Thymus (tissue), 11 donors: Measurements from ENCODE around the gene PRKG1. TPM values are rescaled to one million over a fixed set of nuclear protein-coding genes. Genes with fewer than 3 reads are reported as not detected.

Source experiments
- DNase-seq, 9 donors: peaks; one replicate each; pipeline ENCODE4 v3.0.0-alpha.2; 2013; ENCODE audit warnings: low spot score in 9 of 9, low read depth in 6 of 9, missing footprints in 1 of 9
- H3K27ac ChIP-seq, 2 donors: one replicate each; pipeline ENCODE4 v1.5.1; 2013; ENCODE audit warnings: control low read depth in 1 of 2, low read depth in 1 of 2, low read length in 1 of 2, mild to moderate bottlenecking in 1 of 2, moderate library complexity in 1 of 2
- H3K27me3 ChIP-seq, 2 donors: one replicate each; pipeline ENCODE4 v1.5.1; 2013; ENCODE audit warnings: low read length in 1 of 2; ENCODE audit not compliant: control insufficient read depth in 2 of 2, insufficient read depth in 1 of 2
- H3K36me3 ChIP-seq, 2 donors: one replicate each; pipeline ENCODE4 v1.5.1; 2013; ENCODE audit warnings: low read length in 1 of 2, mild to moderate bottlenecking in 1 of 2, moderate library complexity in 1 of 2; ENCODE audit not compliant: control insufficient read depth in 2 of 2, insufficient read depth in 2 of 2
- H3K4me1 ChIP-seq, 2 donors: one replicate each; pipeline ENCODE4 v1.5.1; 2013; ENCODE audit warnings: low read length in 2 of 2; ENCODE audit not compliant: control insufficient read depth in 2 of 2, insufficient read depth in 2 of 2
- H3K4me3 ChIP-seq, 2 donors: one replicate each; pipeline ENCODE4 v1.5.1; 2013; ENCODE audit warnings: low read length in 2 of 2, control low read depth in 1 of 2, mild to moderate bottlenecking in 1 of 2
- H3K9me3 ChIP-seq, 2 donors: one replicate each; pipeline ENCODE4 v1.5.1; 2013; ENCODE audit warnings: low read length in 1 of 2, mild to moderate bottlenecking in 1 of 2; ENCODE audit not compliant: control insufficient read depth in 2 of 2, insufficient read depth in 1 of 2
- WGBS: extraction: QIAGEN DNeasy Blood & Tissue Kit; methylation state at CpG from one replicate; pipeline ENCODE4 v1.1.7; 2013; 5-methylcytosine and 5-hydroxymethylcytosine counted together
- polyA plus RNA-seq: library from polyadenylated mRNA; stranded (reverse); fragments of 200-250 nt; gene quantifications from one replicate; pipeline ENCODE4 v1.2.3, GENCODE V29; 2013
- total RNA-seq: library from RNA; stranded (reverse); fragments of 120-200 nt; gene quantifications from one replicate; pipeline ENCODE4 v1.2.4, GENCODE V29; 2013
- donor health status: healthy.

Gene PRKG1
- total and polyA plus RNA-seq, 2 donors: 2.5 to 7.4 TPM

- no peaks in the 10 kb centered on the region for H3K4me1 ChIP-seq
- no peaks in the 10 kb centered on the region for H3K9me3 ChIP-seq
- H3K27me3 ChIP-seq: peaks cover 6 to 9% of the 10 kb centered on the region in 2 donors
- no peak overlapping the region for H3K27ac ChIP-seq
- WGBS: 45% methylated on average over 5 of the region's 5 CpGs
- no peak for DNase-seq
- no peak overlapping the region for H3K4me3 ChIP-seq
- no peaks in the 10 kb centered on the region for H3K36me3 ChIP-seq
These were observed 6.2 kb downstream of the PRKG1 start for GRCh38 chr10:51080311-51081006.

- H3K4me3 ChIP-seq: no peak overlapping the region
- no peaks in the 10 kb centered on the region for H3K4me1 ChIP-seq
- H3K9me3 ChIP-seq: no peaks in the 10 kb centered on the region
- no peak for DNase-seq
- no peaks in the 10 kb centered on the region for H3K36me3 ChIP-seq
- no peaks in the 10 kb centered on the region for H3K27me3 ChIP-seq
- no peak overlapping the region for H3K27ac ChIP-seq
These were observed 8.6 kb downstream of the PRKG1 start for GRCh38 chr10:51082857-51083256.

GRCh38 chr10:51083356-51083853 is 9.1 kb downstream of the PRKG1 start:
- WGBS: 75% methylated on average over 6 of the region's 6 CpGs
- Histone ChIP-seq H3K27me3 (no peaks in the 10 kb centered on the region), H3K9me3 (no peaks in the 10 kb centered on the region), H3K4me1 (no peaks in the 10 kb centered on the region), H3K27ac (peak overlapping the region in 1 of 2 donors; percentile 32), H3K4me3 (no peak overlapping the region), H3K36me3 (no peaks in the 10 kb centered on the region)
- DNase-seq: no peak

GRCh38 chr10:51085204-51085603 is 10.9 kb downstream of the PRKG1 start:
- H3K4me3 ChIP-seq: no peak overlapping the region
- no peaks in the 10 kb centered on the region for H3K9me3 ChIP-seq
- no peak for DNase-seq
- H3K4me1 ChIP-seq: no peaks in the 10 kb centered on the region
- no peaks in the 10 kb centered on the region for H3K27me3 ChIP-seq
- no peak overlapping the region for H3K27ac ChIP-seq
- WGBS: 94% methylated on average over 5 of the region's 5 CpGs
- no peaks in the 10 kb centered on the region for H3K36me3 ChIP-seq

GRCh38 chr10:51086710-51087109 is 12.4 kb downstream of the PRKG1 start:
- no peaks in the 10 kb centered on the region for H3K4me1 ChIP-seq
- no peak overlapping the region for H3K4me3 ChIP-seq
- H3K27ac ChIP-seq: no peak overlapping the region
- H3K36me3 ChIP-seq: no peaks in the 10 kb centered on the region
- H3K9me3 ChIP-seq: no peaks in the 10 kb centered on the region
- 90% methylated on average over 4 of the region's 4 CpGs for WGBS
- no peak for DNase-seq
- H3K27me3 ChIP-seq: no peaks in the 10 kb centered on the region

GRCh38 chr10:51087114-51087513 is 12.8 kb downstream of the PRKG1 start:
- Histone ChIP-seq H3K9me3 (no peaks in the 10 kb centered on the region), H3K27ac (no peak overlapping the region), H3K27me3 (no peaks in the 10 kb centered on the region), H3K4me3 (no peak overlapping the region), H3K36me3 (no peaks in the 10 kb centered on the region), H3K4me1 (no peaks in the 10 kb centered on the region)
- DNase-seq: no peak

- H3K27ac ChIP-seq: no peak overlapping the region
- no peaks in the 10 kb centered on the region for H3K36me3 ChIP-seq
- no peaks in the 10 kb centered on the region for H3K4me1 ChIP-seq
- no peak overlapping the region for H3K4me3 ChIP-seq
- no peaks in the 10 kb centered on the region for H3K9me3 ChIP-seq
- DNase-seq: no peak
- H3K27me3 ChIP-seq: no peaks in the 10 kb centered on the region
These were observed 15.9 kb downstream of the PRKG1 start for GRCh38 chr10:51090190-51090589.

- Histone ChIP-seq H3K36me3 (no peaks in the 10 kb centered on the region), H3K4me1 (no peaks in the 10 kb centered on the region), H3K9me3 (no peaks in the 10 kb centered on the region), H3K27me3 (no peaks in the 10 kb centered on the region), H3K27ac (no peak overlapping the region), H3K4me3 (no peak overlapping the region)
- DNase-seq: no peak
- 85% methylated on average over 2 of the region's 2 CpGs for WGBS
These were observed 18.1 kb downstream of the PRKG1 start for GRCh38 chr10:51092402-51092801.

GRCh38 chr10:51095444-51095843 is 21.2 kb downstream of the PRKG1 start:
- WGBS: 97% methylated on average over 3 of the region's 3 CpGs
- DNase-seq: no peak
- Histone ChIP-seq H3K4me1 (no peaks in the 10 kb centered on the region), H3K4me3 (no peak overlapping the region), H3K27me3 (no peaks in the 10 kb centered on the region), H3K9me3 (no peaks in the 10 kb centered on the region), H3K27ac (no peak overlapping the region), H3K36me3 (no peaks in the 10 kb centered on the region)
